ENCODE data around the gene GFAP.

GFAP gene

DNA sequence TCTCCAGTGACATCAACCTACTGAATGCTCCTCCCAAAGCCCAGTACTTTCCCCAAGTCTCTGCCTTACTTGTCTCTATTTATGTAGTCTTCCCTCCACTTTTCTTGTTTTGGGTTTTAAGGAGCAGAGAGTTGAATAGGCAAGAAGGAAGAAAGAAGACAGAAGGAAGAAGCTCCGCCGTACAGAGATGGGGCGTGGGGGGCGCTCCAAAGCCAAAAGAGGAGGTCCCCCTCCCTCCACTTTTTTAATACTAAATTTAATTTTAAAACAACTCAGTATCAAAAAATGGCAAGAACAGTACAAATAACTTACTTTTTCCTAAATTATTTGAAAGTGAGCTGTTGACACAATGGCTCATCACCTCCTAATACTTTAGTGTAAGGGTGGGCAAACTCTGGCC is 20.7 kb downstream of the GFAP start:
- no peak for DNase-seq

DNA sequence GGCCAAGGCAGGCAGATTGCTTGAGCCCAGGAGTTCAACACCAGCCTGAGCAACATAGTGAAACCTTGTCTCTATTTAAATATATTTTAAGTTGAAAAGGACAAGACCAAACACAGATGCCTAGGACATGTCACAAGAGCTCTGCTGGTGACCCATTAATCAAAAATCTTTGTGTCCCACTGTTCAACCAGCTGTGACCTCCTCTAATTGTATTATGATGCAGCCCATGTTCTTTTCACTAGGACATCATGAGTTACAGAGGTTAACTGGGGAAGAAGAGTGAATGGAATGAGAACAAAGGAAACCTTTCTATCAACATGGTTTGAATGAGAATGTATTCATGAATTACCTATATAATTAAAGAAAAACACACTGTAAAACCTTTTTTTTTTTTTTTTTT is 23.1 kb downstream of the GFAP start:
- no peak for DNase-seq

DNA sequence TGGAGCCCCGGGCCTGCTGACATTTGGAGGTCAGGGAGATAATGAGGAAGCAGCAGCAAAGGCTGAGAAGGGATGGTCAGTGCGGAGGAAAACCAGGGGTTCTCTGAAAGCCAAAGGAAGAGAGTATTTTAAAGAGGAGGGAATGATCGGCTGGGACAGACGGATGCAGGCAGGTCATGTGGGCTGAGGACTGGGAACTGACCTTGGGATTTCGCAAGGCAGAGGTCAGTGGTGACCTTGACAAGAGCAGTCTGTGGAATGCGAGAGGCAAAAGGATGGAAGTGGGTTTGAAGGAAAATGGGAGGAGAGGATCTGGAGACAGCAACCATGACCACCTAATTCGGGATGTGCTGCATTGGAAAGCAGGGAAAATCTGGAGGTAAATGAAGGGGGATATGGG is 26.3 kb downstream of the GFAP start:
- DNase-seq: no peak

DNA sequence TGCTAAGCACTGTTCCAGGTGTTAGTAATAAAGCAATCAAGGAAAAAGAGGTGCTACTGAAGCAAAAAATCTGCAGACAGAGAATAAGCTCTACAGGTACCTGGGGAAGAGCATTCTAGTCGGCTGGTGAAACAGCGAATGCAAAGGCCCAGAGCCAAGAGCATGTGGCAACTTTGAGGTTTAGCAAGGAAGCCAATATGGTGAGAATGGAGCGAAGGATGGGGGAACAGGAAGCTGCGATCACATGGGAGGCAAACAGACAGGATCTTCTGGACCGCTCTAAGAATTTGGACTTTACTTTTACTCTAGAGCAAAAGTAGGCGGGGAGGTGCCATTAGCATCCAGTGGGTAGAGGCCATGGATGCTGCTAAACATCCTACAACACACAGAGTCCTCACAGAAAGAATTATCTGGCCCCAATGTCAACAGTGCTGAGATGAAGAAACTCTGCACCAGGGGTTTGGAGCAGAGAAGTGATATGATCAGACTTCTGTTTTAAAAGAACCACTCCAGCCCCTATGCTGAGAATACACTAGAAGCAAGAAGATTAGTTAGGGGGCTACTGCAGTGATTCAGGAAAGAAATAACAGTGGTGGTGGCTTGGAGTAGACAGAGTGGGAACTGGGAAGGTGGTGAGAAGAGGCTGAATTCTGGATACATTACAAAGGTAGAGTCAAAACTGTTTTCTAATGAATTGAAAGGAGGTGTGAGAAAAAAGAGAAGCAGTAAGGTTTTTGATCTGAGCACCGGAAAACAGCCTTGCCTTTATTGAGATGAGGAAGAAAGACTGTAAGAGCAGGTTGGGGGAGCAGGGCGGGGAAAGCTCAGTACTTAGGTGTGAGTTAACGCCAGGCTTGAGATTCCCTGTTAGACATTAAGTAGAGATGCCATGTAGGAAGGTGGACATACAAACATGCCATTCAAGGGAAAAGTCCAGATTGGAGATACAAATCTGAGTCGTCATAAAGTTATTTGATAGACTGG is 27.0 kb downstream of the GFAP start:
- DNase-seq: peak; percentile 24

GRCh38 chr17:44887016-44887415 is 28.3 kb downstream of the GFAP start:
- DNase-seq: no peak

DNA sequence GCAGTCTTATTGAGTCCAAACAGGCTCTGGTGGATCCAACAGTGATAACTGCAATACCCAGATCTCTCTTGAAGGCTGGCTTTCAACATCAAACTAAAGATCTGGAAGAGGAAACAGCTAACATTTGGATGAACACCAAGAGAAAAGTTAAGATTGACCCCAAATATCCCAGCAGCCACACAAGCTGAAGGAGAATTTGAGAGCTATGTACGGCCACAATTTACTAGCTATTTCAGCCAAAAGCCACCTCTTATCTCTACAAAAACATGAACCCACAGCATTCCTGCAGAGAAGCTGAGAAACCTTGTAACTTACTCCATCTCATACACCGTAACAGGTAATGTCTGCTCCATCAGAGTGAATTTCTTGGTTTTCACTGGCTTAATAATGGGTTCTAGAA is 30.4 kb downstream of the GFAP start:
- DNase-seq: no peak

- DNase-seq: no peak
These were observed 34.2 kb downstream of the GFAP start for GRCh38 chr17:44881145-44881544.

GRCh38 chr17:44880062-44880461 is 35.2 kb downstream of the GFAP start:
- DNase-seq: no peak

DNA sequence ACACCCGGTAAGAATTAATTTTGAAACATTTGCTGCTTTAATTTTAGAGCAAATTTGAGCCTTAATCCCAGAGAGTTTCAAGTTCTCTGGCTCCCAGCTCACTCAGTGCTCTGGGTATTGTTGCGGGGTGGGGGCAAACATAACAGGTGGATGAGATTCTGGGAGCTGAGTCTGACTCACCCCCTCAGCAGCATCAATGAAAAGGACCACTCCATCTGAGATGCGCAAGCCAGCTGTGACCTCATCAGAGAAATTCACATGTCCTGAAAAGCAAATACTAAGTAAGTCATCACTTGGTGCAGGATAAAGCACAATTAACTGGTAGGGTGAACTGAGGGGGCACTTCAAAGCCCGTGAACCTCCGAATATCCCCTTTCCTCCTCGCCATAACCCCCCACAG is 35.9 kb downstream of the GFAP start:
- no peak for DNase-seq

GRCh38 chr17:44878627-44879221 is 36.6 kb downstream of the GFAP start:
- peak; percentile 45 for DNase-seq

DNA sequence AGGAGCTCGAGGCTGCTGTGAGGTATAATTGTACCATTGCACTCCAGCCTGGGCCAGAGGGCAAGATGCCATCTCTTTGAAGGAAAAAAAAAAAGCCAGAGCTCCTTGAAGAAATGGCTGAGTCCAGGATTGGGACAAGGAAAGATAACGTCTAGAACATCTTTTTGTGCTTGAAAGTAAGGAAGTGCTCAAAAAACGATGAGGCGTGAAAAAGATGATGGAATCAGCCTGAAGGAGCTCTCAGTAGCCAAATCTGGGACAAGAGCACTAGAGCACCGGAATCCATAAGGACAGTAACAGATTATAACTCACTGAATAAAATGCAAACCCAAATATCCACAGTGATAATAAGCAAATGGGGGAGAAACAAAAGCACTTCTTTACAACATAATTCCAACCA is 38.2 kb downstream of the GFAP start:
- no peak for DNase-seq

GRCh38 chr17:44875761-44876160 is 39.5 kb downstream of the GFAP start:
- no peak for DNase-seq

DNA sequence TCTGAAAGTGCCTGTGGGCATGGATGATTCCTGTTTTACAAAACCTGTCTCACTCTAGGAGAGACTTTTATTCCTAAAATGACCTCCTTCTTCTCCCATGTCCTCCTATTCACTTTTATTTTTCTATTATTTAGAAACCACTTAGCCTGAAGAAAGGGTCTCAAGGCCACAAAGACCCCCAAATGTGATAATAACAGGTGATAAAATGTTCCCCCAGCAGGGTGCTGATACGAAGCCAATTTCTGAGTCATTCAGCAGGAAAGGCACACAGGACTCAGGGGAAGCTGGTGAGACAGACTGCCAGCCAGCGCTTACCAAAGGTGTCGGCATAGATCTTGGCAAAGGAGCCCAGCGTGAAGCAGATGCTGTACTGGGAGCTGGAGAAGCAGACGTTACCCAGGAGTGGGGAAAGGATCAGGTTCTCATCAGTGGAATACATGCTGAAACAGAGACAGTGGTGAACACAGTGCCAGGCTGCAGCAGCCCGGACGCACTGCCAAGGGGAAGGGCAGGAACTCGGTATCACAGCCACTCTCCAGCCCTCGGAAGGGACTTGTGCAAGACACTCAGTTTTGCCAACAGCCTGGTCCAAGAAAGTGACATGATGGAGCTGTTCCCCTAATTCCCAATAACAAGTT is 43.0 kb downstream of the GFAP start:
- no peak for DNase-seq

DNA sequence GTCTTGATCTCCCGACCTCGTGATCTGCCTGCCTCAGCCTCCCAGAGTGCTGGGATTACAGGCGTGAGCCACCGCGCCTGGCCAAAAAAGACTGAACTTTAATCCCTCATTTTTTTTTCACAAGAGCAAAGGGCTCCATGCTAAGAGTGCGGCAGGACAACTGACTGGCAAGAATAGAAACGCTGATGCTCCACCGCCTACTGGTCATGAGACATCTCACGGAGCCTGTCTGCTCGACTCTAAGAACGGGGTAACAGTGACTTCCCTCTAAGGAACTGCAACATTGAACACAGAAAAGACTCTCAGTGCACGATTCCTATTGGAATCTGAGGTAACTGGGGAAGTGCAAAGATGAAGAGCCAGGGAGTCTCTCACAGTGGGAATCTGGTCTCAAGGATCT is 43.7 kb downstream of the GFAP start:
- no peak for DNase-seq

DNA sequence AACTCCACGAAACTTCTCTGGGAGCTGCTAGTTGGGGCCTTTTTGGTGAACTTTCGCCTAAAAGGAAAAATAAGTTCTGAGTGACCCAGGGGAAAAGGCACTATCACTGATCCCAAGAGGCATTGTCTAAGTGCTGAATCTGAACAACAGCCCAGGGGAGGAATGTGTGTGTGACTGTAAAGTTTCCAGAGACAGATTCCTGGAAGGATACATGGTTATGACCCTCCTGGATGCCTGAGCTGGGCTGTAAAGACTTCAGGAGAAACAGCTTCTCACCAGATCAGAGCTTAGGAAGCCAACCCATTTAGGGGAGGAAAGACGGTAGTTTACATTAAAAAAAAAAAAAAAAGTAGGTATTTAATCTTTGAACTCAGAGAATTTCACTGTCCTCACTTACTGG is 47.5 kb downstream of the GFAP start:
- DNase-seq: no peak

GRCh38 chr17:44865931-44866330 is 49.4 kb downstream of the GFAP start:
- DNase-seq: no peak

DNA sequence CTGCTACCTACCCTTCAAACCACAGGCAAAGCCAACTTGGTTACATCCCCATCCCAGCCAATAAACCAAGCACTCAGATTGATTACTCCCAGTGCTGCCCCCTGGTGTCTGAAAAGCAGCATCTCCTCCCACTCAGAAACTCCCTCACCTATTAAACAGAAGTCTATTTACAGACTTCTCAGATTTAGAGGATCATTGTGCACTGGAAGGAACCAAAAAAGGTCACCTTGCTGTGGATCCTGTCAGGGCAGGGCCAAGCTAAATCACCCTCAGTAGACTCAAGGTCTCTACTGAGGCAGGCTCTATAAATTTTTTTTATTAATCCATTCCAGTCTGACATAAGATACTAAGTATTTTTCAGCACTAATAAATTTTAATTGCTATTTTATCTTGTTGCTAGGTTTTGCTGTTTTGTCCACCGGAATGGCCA is 50.1 kb downstream of the GFAP start:
- DNase-seq: peak; percentile 82

GRCh38 chr17:44864831-44865230 is 50.5 kb downstream of the GFAP start:
- no peak for DNase-seq

DNA sequence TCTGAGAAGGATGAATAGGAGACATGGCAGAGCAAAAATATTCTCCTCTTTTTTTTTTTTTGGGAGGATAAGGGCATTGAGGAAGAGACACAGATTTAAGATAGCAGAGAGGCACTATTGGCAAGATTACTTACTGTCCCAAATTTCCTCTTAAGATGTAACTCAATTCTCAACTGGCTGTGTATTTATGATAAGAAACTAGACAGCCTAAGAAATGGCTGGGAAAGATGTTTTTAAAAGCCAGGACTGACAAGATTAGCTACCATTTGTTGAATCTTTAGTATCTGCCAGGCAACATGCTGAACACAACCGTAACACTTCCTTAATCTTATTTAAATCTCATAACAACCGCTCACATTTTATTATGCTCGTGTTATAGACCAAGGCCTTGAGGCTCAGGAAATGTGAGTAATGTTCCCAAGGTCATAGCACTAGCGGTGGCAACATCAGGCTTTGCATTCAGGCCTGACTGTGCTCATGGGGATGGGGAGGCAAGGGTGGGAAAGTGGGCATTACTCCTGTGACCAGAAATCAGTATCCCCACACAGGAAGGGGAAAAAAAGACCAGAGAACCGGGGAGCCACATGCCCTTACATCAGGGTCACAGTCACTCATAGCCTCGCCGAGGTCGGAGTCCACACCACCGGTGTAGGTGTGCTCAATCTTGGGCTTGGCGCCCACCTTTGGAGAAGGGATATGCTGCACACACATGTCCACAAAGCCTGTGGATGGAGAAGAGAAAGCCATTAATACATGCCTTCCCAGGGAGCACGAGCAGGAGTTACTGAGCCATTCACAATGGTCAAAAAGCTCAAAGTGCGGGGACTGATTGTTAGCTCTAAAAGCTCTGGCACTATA is 52.0 kb downstream of the GFAP start:
- DNase-seq: no peak

DNA sequence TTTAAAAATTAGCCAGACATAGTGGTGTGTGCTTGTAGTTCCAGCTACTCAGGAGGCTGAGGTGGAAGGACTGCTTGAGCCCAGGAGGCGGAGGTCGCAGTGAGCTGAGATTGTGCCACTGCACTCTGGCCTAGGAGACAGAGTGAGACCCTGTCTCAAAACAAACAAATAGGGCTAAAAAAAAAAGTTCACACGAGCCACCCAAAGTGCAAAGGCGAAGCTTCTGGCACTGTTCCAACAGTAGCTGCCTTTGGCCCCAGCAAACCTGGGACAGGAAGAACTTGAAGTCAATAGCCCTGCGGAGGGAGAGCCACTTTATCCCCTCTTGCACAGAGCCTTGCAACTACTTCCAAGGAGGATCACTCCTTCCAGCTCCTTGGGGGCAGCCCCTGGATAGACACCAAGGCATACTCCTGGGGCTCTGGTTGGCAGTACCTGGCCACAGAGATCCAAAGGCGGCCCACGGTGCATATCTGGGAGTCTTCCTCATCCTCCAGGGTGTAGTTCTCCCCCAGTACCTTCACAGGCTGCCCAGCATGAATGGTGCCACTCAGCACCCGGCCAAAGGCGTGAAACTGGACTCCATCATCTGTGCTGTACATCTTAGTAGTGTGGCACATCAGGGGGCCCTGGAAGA is 52.9 kb downstream of the GFAP start:
- DNase-seq: no peak

GRCh38 chr17:44859701-44860100 is 55.6 kb downstream of the GFAP start:
- no peak for DNase-seq

DNA sequence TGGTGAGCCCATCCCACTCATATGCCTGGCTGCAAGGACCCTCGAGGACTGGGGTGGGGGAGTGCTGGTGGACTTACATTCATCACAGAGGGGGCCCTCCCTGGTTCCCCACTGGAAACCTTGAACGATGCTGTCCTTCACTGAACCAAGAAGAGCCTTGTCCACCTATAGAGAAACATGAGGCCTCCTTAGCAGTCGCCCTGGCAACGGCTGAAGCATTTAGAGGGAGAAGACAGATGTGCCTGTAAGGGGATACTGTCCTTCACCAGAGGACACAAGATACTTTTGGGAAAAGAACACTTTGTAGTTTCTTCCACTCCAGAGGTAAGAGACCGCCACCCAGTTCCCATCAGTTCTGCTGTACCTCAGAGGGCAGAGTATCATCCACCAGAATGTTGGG is 61.1 kb downstream of the GFAP start:
- DNase-seq: no peak
